Medulla oblongata (tissue), 1 donor: ENCODE measurements around the gene RXFP2.

ENCODE experiments used
- DNase-seq: peaks from one replicate; pipeline ENCODE4 v3.0.0-alpha.2; 2015; ENCODE audit errors: extremely low spot score

Gene RXFP2

DNA sequence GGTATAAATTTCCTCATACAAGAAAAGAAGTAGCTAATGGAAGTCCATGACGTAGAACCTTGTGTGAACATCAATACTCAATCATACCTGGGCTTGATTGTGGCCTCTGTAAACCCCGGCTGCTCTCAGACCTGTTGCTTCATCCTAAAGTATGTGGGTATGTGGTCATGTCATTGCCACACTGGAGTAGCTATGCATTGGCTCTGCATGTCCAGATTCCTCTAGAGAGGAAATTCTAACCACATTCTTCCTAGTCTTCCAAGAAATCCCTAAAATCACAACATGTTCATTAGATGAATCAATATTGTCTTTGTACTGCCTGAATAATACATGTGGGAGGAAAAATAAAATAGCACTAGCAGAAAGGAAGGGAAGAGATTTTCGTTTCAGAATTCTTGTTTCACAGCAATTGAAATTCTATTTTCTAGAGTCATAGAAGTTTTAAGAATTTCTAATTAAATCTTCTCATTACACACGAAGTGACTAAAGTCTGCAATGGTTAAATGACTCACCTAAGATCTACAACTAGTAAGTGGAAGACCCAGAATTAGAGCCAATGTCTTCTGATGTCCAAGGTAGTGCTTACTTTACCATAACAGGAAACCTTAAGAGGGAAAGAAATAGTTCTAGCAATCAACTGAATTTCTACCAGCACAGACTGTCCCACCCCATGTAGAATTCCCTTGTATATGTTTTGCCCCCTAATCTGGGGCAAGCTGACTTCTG, 28.0 kb downstream of the RXFP2 start:
- DNase-seq = no peak

DNA sequence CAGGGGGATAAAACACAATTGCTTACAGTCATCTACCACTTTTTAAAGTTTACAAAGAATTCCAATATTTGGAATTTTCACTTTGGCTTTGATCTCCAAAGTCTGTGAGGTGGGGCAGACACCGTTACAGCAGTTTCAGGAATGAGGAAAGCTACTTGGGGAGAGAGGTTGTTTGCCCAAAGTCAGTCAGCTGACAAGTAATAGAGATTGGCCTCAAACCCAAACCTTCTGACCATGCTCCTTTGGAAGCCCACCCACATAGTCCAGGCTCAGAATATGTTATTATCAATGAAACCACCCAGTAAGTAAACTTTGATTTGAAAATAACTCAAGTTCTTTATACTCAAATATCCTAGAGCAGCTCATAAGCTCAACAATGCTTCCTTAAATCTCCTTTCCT, 29.0 kb downstream of the RXFP2 start:
- DNase-seq = no peak

DNA sequence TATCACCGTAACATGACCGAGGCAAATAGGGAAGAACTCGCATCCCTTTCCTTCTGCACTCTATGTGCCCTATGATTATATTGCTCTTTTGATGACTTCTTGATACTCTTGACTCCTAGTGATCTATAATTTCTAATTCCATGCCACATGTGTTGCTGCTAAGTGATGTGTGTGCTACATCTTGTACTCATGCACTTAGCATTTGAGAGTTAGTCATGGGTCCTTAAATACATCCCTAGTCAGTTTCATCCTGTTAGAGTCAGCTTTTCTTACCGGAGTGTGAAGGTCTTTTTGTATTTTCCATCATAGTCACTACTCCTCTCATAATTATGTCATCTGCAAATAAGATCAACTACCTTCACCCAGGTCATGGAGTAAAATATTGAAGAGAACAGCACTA, 30.2 kb downstream of the RXFP2 start:
- no peak for DNase-seq

DNA sequence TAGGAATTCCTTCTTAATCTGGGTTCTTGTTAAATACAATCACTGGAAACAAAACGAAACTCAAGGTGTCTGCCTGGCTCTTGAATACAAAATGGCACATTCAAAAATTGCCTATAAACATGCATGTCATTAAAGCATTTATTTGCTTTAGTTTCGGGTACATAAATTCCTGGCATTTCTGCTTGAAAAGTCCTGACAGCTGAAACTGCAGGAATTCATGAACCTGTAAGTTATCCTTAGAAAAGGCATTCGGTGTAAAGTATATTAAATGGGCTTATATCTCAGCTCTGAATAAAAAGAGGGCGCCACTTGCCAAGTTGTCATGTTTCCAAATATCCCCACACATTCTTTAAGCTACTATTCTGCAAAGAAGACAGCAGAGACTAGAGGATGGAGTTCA, 32.9 kb downstream of the RXFP2 start:
- DNase-seq = no peak

DNA sequence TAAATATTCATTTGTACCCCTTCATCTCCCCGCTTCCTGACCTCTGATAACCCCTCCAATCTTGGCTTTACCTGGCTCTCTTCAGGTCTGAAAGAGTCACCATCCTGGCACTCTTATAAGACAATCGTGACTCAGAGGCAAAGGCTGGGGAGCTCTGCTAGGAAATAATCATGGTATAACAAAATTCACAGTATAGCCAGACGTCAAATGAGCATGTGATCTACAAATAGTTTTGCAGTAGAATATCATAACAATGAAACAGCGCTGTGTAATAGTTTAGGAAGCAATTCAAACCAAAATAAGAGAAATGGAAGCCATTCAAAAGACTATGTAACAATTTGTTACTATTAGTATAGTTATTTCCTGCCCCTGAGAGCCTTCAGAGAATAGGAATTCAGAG, 34.2 kb downstream of the RXFP2 start:
- DNase-seq = no peak

DNA sequence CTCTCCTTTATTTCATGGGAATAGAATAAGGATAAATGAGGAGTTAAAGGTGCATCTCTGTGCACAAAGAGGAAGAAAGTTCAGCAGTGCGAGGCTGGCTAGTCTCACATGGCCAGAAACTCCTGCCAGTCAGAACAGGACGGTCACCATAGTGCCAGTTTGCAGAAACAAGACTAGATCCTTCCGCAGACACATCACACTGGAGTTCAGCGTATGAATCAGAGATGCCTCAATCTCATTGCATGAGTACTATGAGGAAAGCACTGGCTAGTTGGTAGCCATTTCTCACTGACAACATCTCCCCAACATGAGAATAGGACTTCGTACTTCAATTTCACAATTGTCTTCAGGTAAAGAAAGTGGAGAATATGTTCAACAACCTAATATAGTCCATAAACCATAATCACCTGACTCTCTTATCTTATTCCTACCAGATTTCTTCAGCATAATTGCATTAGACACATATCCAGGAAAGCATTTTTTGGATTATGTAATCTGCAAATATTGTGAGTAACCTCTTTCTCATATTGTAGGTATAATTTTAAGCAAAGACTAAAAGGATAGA, 34.9 kb downstream of the RXFP2 start:
- DNase-seq = no peak

DNA sequence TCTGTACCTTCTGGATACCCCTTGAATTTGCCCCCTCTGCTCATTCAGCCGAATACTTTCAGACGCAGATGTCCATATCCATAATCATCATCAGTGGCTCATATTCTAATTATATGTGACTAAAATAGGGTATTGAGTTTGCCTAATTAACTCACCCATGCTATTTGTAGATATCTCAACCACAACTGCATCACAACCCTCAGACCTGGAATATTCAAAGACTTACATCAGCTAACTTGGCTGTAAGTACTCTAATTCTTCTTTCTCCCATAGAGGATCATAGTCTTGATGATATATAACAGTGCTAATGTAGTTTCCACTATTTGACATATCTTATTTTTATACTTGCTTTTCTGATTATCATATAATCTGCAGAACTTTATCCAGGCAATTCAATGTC, 35.8 kb downstream of the RXFP2 start:
- no peak for DNase-seq

DNA sequence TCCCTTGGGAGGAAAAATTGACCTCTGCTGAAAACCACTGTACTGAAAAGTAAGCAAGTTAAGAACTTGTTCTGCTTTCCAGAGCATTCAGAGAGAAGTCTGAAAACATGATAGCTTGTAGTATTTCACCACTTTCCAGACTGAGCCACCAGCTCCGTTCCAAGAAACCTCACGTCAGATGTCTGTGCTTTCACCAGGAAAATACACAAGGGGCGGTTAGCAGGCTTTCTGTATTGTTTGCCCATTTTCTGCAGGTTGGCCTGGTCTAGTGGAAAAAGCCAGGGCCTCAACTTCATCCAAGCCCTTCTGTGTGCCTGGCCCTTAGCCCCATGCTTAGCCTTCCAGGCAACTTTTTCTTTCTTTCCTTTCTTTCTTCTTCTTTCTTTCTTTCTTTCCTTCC, 36.4 kb downstream of the RXFP2 start:
- DNase-seq = peak; percentile 63

DNA sequence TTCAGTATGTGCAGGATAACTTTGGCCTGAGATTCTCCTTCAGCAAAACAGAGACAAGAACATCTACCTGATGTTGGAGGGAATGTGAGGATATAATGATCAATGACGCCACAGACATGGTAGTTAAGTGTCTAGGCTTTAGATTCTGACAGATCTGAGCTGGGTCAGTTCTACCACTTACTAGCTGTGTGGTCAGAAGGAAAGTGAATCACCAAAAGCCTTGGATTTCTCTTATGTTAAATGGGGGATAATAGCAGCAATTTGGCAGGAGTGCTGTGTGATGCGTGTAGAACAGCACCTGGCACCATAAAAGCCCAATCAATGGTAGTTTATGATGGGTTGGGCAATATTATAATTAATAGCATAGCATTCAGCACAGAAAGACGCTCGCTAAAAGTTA, 41.7 kb downstream of the RXFP2 start:
- DNase-seq = no peak

DNA sequence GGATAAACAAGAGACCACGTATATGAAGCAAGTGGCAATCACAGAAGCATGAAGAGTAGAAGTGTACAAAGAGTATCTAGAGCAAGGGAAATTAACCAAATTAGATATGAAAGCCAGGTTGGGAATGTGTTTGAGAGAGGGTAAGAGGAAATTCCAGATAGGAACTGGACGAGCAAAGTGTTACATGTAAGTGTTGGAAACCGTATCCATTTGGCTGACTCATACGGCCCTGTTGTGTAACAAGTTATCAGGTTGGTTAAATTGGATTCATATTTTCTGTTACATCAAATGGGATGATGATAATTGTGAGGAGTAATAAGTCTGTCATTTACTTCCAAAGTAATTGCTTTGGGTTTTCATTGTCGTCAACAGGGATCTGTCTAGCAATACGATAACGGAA, 46.7 kb downstream of the RXFP2 start:
- DNase-seq = no peak

DNA sequence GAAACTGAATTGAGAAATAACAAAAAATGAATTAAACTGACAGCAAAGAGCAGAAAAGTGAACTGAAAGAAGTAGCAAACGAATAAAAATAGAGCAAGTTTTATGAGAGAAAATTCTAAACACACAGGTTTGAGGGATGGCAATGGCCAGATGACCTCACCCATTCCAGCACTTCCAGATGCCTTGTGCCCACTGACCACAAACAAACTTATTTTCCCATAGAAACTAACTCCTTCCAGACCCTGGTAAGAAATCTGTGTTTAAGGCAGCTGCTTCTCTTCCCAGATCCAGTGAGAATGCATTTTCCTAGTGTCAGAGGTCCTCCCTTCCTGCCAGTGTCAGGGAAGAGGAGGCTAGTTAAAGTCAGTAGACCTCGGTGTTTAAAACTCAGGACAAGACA, 51.7 kb downstream of the RXFP2 start:
- no peak for DNase-seq

DNA sequence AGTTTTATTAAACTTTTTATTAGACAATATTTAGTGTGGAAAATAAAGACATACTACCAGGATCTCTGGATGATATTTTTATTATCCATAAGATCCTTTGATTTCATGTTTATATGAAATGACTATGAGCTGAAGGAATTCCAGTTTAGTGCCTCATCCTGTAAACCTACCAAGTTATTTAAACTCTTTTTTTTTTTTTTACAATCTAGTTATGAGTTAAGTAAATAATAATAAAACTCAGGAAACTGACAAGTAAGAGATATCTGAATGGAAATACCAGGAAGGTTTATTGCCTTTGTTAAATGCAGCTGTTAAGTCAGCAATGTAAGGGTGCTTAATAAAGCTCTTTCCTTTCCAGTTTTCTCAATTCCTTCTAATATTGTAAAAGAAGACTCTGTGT, 53.9 kb downstream of the RXFP2 start:
- no peak for DNase-seq

DNA sequence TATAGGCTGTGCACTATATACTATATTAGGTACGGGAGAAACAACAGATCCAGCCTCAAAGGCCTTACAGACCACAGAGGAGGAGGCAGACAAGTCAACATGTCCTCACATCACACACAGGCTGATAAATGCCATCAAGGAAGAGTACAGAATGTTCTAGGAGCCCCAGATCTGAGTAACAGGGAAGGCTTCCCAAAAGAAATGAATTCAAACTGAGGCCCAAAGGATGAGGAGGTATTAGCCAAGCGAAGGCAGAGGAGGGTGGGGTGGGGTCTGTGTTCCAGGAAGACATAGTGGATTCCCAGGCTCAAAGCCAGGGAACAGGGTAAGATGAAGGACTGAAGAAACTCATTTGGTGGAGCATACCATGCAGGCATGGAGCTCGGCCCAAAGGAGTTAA, 55.1 kb downstream of the RXFP2 start:
- DNase-seq = no peak

DNA sequence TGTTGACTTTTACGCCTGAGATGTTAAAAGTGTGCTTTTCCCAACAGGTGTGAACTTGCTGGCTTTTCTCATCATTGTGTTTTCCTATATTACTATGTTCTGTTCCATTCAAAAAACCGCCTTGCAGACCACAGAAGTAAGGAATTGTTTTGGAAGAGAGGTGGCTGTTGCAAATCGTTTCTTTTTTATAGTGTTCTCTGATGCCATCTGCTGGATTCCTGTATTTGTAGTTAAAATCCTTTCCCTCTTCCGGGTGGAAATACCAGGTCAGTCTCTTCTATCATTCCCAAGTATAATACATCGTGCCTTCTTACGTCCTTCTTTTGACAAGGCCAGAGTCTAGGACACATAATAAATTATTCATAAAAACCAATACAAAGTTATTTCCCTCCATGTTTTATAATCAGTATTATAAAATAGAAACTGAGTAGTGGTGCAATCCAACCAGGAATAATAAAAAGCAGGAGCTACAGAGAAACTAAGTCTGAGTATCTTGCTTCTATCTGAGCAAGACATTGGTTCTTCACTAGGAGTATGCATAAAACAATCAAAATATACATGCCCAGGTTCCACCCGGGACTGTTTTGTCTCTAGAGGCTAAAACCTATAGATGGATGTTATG, 57.9 kb downstream of the RXFP2 start:
- DNase-seq = peak; percentile 41

DNA sequence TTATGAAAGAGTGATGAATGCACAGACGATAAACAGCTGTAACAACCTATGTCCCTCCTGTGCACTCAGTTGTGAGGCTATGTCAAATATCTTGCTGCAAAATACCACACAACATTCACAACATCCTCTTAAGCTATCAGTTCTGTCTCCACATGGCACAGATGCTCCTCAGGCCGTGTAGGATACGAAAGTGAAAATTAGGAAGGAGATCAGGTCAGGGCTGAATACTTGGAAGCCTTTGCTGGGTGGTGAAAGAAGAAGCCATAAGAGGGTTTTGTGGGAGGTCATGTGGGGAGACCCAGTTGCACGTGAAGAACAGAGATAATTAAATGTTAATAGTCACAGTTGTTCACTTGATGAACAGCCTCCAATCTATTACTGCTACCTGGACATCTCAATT, 58.9 kb downstream of the RXFP2 start:
- DNase-seq = no peak

DNA sequence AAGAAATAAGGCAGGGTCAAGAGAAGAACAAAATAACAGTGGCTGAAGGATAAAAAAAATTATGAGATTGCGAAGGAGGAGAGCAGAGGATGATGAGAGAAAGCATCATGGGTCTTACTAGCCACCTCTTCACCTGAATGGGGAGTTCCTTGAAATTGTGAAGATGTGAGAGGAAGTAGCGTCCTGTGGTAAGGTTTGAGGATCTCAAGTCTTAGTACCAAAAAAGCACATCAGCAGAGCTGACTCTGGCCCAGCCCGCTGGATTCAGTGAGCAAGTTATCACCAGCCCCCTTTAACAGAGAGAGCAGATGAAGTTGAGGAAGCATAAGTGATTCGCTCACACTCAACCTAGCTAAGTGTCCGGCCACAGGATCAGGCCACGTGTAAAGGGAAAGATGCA, 61.8 kb downstream of the RXFP2 start:
- no peak for DNase-seq

DNA sequence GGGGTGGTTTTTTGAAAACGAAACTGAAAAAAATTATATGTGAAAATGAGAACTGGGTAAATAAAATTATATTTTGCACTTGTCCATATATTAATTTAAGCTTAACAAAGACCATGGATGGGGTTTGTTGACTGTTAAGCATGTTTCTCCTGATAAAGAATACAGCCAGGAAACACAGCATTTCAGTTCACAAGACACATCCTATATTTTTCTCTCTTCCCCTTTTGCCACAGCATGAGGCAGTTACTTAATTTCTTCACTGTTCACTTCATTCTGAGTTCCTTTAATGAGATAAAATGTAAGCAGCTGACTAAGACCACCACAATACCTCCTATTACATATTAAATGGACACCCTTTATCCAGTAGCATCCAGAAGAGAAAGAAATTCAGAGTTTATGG, 64.0 kb downstream of the RXFP2 start:
- no peak for DNase-seq

DNA sequence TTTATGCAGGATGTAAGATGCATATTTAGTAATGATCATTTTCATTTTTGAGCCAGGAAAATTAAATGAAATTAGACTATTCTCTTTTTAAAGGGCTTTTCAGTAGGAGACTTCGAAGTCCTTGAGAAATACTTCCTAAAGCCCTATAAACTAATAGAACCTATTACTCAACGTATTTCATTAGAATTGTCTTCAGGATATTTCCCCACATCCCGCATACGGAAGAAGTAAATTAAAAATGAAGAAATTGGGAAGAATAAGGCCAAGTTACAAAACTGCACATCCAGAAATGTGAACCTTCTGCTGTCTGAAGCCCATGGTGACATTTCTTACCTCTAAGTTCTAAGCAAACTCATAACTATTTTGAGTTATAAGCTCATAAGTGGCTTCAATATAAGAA, 66.5 kb downstream of the RXFP2 start:
- DNase-seq = no peak

DNA sequence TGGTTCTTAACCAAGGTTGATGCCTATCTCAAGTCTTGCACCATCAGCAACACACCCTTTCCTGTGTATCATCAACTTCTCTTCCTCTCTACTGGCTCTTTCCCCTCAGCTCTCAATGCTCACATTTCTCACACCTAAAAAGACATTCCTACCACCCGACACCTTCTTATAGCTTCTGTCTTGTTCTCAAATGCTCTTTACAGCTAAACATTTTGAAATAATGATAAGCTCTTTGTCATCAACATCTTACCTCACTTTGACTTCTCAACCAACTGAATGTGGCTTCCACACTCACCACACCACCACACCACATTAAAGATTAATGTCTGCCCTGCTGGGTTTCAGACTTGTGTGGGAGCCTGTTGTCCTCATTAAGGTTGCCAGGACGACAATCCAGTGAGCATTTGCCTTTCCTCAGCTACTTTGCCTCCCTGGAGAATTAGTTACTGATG, 67.8 kb downstream of the RXFP2 start:
- no peak for DNase-seq

DNA sequence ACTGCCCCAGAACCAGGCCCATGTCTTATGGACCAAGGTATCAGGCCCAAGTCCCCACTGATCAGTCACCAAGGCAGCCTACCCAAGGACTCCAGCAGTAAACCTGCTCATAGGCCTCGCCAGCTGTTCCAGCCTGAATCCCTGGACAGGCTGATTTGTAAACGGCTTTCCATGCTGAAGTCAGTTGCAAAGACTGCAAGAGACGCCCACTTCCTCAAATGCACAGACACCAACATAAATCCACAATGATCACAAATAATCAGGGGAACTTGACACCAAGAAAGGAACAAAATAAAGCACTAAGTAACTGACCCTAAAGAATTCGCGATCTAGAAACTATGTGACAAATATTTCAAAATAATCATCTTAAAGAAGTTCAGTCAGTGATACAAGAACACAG, 75.2 kb downstream of the RXFP2 start:
- DNase-seq = no peak

DNA sequence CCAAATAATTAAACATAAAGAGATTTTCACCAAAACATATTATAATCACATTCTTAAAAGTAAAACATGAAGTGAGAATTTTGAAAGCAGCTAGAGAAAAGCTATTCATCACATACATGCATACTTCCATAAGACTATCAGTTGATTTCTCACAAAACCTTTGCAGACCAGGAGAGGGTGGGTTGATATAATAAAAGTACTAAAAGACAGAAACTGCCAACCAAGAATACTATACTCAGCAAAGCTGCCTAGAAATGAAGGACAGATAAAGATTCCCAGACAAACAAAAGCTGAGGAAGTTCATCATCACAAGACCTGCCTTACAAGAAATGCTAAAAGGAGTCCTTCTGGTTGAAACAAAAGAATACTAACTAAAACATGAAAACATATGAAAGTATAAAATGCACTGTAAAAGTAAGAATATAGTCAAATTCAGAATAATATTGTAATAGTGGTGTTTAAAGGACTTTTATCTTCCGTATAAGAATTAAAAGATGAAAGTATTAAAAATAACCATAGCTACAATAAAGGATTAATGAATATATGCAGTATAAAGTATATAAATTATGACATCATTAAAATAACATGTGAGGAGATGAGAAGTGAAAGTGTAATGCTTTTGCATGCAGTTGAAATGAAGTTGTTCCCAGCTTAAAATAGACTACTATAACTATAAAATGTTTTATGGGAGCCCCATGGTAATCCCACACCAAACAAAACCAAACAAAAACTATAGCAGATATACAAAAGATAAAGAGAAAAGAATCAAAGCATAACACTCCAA, 76.2 kb downstream of the RXFP2 start:
- DNase-seq = no peak

DNA sequence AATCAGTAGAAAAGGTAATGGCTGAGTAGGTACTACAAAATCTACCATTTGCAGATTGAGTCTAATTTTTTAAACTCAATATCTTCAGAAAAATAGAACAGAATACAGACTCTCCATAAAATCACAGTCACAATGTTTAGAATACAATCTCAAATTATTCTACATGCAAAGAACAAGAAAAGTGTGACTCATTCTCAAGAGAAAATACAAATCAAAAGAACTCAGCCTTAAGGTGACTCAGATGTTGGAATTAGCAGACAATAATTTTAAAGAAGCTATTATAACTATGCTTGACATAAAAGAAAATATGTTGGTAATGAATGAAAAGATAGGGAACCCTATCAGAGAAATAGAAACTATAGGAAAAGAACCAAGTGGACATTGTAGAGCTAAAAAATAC, 78.9 kb downstream of the RXFP2 start:
- no peak for DNase-seq
